Activated CD8-positive, alpha-beta T cell treated with anti-CD3 and anti-CD28 coated beads, Interleukin-2, amount 10 ng/mL, durations not matched to agents 7 days and 5 days (primary cell): Measurements from ENCODE around the gene PNMA3. TPM values are rescaled to one million over a fixed set of nuclear protein-coding genes. Genes with fewer than 3 reads are reported as not detected.
A peak's percentile ranks its signal among the peaks of the same experiment; 100 is the strongest.
"Not testable (repeated sequence)": the region's sequence is repeated elsewhere in the genome, so short reads cannot be mapped to it uniquely, and the experiment has no call there.

Experiments
- ATAC-seq: fragments of 150-1000 bp; cut with Tn5 transposase; one replicate; pipeline ENCODE4 v1.10.0; 2021; ENCODE audit warnings: moderate library complexity
- CTCF ChIA-PET: fragments of 350-600 bp; sonication (Branson Sonifier 250); formaldehyde crosslinking; loops from one replicate; lab custom pipeline; 2021; ENCODE audit warnings: antibody characterized with exemption; lab: Charles Lee
- POLR2A ChIA-PET: fragments of 350-600 bp; sonication (Branson Sonifier 250); formaldehyde crosslinking; loops from one replicate; lab custom pipeline; 2021; ENCODE audit warnings: antibody characterized with exemption; lab: Charles Lee
- DNase-seq: peaks from one replicate; pipeline ENCODE4 v3.0.0-alpha.2; 2020
- H3K27ac Mint-ChIP-seq: one replicate; pipeline ENCODE4 v1.8.0; 2021; ENCODE audit warnings: mild to moderate bottlenecking, mixed read lengths
- H3K27me3 Mint-ChIP-seq: one replicate; pipeline ENCODE4 v1.8.0; 2021; ENCODE audit warnings: low read depth, mixed read lengths
- H3K36me3 Mint-ChIP-seq: one replicate; pipeline ENCODE4 v1.8.0; 2021; ENCODE audit warnings: low read depth, mixed read lengths
- H3K4me1 Mint-ChIP-seq: one replicate; pipeline ENCODE4 v1.8.0; 2021; ENCODE audit warnings: low read depth, mixed read lengths
- H3K4me3 Mint-ChIP-seq: one replicate; pipeline ENCODE4 v1.8.0; 2021; ENCODE audit warnings: mild to moderate bottlenecking, mixed read lengths
- H3K9me3 Mint-ChIP-seq: one replicate; pipeline ENCODE4 v1.8.0; 2022; ENCODE audit warnings: mixed read lengths; ENCODE audit not compliant: insufficient read depth
- total RNA-seq, 2 experiments: library from RNA; stranded (reverse); gene quantifications; one replicate each; pipeline ENCODE4 v1.2.3, GENCODE V29; 2021

The PNMA3 gene
- total RNA-seq, 2 experiments from 2014 or later = 1.1 to 1.2 TPM

DNA sequence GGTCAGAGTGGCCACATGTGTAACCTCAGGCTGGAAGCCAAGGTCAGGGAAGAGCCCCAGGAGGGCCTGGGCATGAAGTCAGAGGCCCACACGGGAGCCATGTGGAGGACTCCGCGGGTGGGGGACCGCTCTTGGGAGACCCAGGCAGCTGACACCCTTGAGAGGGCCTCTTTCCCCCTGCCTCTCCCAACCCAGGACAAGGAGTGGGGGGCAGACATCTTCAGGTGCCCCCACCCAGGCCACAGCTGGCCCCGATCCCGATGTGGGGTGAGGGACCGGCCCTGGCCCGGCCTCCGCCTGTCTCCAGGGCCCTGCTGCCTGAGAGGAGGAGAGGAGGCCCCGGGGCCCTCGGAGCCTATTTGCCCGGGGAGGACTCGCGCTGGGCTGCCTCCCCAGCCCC is 19.1 kb downstream of the PNMA3 start:
- H3K4me3 Mint-ChIP-seq = no peak overlapping the region
- H3K4me1 Mint-ChIP-seq = no peaks in the 10 kb centered on the region
- POLR2A ChIA-PET = no interaction called here
- no peak for ATAC-seq
- H3K27me3 Mint-ChIP-seq = no peaks in the 10 kb centered on the region
- CTCF ChIA-PET = no interaction called here
- H3K36me3 Mint-ChIP-seq = no peaks in the 10 kb centered on the region
- no peak overlapping the region for H3K27ac Mint-ChIP-seq
- no peak for DNase-seq
- H3K9me3 Mint-ChIP-seq = no peaks in the 10 kb centered on the region

DNA sequence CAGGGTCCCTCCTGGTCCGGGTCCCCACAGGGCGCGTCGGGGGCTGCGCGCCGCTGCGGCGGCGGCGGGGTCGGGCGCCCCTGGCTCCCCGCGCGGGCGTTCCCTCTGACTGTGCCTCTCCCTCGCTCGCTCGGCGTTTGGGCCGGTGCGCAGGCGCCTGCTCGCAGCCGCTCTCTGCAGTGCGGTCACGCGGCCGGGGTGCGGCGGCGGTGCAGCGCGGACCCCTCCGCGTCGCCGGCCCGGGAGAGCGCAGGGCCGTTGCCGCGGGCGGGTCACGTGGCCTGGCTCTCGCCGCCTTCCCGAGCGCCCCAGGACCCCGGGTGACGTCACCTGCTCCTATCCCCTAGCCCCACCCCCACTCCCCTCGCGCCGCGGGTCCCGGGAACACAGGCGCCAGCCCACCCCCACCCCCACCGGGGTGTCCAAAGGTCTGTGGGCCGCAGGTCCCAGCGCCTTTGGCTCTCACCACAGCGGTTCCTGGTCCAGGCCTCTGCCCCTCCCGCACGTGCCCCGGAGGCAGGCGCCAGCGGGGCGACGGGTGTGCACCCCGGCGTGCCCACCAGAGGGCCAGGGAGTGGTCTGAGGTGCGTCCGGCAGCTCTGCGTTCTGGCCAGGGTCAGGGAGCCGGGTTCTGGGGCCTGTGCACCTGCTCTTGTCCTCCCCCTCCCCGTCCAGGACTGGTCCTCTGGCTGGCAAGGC is 21.3 kb downstream of the PNMA3 start:
- POLR2A ChIA-PET, H3K27me3 Mint-ChIP-seq, H3K27ac Mint-ChIP-seq, H3K4me3 Mint-ChIP-seq, H3K4me1 Mint-ChIP-seq, H3K36me3 Mint-ChIP-seq, DNase-seq, H3K9me3 Mint-ChIP-seq, CTCF ChIA-PET: not testable (repeated sequence)
- ATAC-seq = peak; percentile 81

- H3K9me3 Mint-ChIP-seq, DNase-seq, H3K4me3 Mint-ChIP-seq, CTCF ChIA-PET, H3K4me1 Mint-ChIP-seq, ATAC-seq, H3K27me3 Mint-ChIP-seq, POLR2A ChIA-PET, H3K36me3 Mint-ChIP-seq, H3K27ac Mint-ChIP-seq: not testable (repeated sequence)
Measured at GRCh38 chrX:153083238-153083923, 27.1 kb downstream of the PNMA3 start.

DNA sequence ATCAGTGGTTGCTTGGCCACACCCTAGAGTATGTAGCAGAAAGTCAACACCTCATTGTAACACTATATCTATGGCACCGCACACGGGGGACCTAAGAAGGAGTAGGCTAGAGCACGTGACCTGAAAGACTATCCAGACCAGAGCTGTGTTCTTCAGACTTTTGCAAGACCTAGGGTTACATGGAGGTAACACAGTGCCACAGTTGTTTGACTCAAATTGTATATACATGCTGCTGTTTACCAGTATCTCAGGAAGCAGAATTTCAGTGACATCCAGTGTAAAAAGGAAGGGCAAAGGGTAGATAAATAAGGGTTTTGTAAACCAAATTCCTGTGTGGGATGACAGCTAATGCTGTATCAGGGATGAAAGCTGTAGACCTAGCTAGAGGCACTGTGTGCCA is 46.1 kb downstream of the PNMA3 start:
- Mint-ChIP-seq H3K4me3 (no peak overlapping the region), H3K36me3 (peaks cover 2% of the 10 kb centered on the region), H3K4me1 (peaks cover 6% of the 10 kb centered on the region), H3K27ac (no peak overlapping the region), H3K9me3 (peaks cover 4% of the 10 kb centered on the region), H3K27me3 (no peaks in the 10 kb centered on the region)
- CTCF ChIA-PET = no interaction called here
- no peak for DNase-seq
- POLR2A ChIA-PET = no interaction called here
- ATAC-seq = no peak

- not testable (repeated sequence) for H3K4me3 Mint-ChIP-seq, H3K27ac Mint-ChIP-seq, H3K36me3 Mint-ChIP-seq
Measured at GRCh38 chrX:153104959-153105358, 48.7 kb downstream of the PNMA3 start.

GRCh38 chrX:153106092-153106801 is 50.0 kb downstream of the PNMA3 start:
- H3K27ac Mint-ChIP-seq = peak overlapping the region; percentile 80
- H3K36me3 Mint-ChIP-seq, H3K27me3 Mint-ChIP-seq, H3K4me1 Mint-ChIP-seq, H3K9me3 Mint-ChIP-seq, DNase-seq, H3K4me3 Mint-ChIP-seq, CTCF ChIA-PET, POLR2A ChIA-PET: not testable (repeated sequence)
- peak; percentile 49 for ATAC-seq

More at GRCh38 chrX:153104959-153105358, 48.7 kb downstream of the PNMA3 start:
- CTCF ChIA-PET, H3K4me1 Mint-ChIP-seq, H3K9me3 Mint-ChIP-seq, H3K27me3 Mint-ChIP-seq, ATAC-seq, DNase-seq, POLR2A ChIA-PET: not testable (repeated sequence)

Other genes with a start within 250 kb of the PNMA3 start
- gene CETN2, start 225.7 kb upstream of the PNMA3 start, total RNA-seq = 10 to 100 TPM; 11.1 to 11.6 TPM
- 10 to 100 TPM; 14.2 to 15.5 TPM for gene NSDHL, start 225.4 kb upstream of the PNMA3 start, total RNA-seq
- under 1 TPM; 0.84 to 0.97 TPM for gene ZNF185, start 158.4 kb upstream of the PNMA3 start, total RNA-seq
- not detected for gene PNMA5, start 62.4 kb upstream of the PNMA3 start, total RNA-seq
- under 1 TPM; 0.10 to 0.24 TPM for gene PNMA6A, start 16.0 kb downstream of the PNMA3 start, total RNA-seq
- not detected for gene MAGEA1, start 122.8 kb downstream of the PNMA3 start, total RNA-seq